Retinal pigment epithelial cell (primary cell): Measurements from ENCODE around the gene ZNF142.

Experiments
- DNase-seq: peaks from one replicate; pipeline ENCODE4 v3.0.0-alpha.2; 2010; ENCODE audit warnings: low read depth
- H3K4me3 ChIP-seq: 2 replicates; pipeline ENCODE4 v1.5.1; 2011; ENCODE audit warnings: mild to moderate bottlenecking, low read length, control low read depth, moderate library complexity
- TF ChIP-seq, protein P1 (sequence below): conservative IDR thresholded peaks from 2 replicates; pipeline ENCODE4 v1.5.1; 2011; ENCODE audit warnings: low read depth, low read length, control low read depth, inconsistent platforms

Gene ZNF142

DNA sequence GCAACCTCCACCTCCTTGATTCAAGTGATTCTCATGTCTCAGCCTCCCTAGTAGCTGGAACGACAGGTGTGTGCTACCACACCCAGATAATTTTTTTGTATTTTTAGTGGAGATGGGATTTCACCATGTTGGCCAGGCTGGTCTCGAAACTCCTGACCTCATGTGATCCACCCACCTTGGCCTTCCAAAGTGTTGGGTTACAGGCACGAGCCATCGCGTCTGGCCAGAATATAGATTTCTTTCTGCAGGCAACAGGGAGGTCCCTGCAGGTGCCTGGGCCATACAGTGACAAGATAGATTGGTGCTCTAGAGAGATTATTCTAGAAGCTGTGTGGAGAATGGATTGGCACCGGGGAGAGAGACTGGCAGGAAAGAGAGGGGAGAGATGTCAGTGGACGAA is 38.4 kb downstream of the ZNF142 start:
- no peak for DNase-seq
- H3K4me3 ChIP-seq: no peak overlapping the region
- TF ChIP-seq, protein P1, sequence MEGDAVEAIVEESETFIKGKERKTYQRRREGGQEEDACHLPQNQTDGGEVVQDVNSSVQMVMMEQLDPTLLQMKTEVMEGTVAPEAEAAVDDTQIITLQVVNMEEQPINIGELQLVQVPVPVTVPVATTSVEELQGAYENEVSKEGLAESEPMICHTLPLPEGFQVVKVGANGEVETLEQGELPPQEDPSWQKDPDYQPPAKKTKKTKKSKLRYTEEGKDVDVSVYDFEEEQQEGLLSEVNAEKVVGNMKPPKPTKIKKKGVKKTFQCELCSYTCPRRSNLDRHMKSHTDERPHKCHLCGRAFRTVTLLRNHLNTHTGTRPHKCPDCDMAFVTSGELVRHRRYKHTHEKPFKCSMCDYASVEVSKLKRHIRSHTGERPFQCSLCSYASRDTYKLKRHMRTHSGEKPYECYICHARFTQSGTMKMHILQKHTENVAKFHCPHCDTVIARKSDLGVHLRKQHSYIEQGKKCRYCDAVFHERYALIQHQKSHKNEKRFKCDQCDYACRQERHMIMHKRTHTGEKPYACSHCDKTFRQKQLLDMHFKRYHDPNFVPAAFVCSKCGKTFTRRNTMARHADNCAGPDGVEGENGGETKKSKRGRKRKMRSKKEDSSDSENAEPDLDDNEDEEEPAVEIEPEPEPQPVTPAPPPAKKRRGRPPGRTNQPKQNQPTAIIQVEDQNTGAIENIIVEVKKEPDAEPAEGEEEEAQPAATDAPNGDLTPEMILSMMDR: no peak

DNA sequence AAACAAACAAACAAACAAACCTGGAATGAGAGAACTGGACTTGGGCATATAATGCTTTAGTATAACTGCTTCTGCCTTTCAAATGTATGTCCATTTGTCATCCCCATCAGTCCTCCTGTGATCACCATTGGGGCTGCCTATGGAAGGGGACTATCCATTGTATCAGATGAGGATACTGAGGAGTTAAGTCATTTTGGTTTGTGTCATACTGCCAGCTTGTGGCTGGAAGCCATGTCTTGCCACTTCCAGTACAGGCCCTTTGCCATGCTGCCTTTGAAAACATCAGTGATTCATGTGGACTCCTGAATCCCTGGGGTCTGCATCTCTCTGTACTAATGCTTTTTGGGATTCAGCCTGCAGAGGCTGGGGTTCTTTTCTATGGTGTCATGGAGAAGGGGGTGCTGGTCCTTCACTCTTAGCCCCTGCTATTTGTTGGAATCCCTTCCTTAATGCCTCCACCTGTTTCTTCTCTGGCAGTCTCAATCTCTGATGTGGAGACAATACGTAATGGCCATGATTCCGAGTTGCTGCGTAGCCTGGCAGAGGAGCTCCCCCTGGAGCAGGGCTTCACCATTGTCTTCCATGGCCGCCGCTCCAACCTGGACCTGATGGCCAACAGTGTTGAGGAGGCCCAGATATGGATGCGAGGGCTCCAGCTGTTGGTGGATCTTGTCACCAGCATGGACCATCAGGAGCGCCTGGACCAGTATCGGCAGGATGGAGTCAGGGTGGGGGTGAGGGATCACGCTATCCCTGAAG is 41.1 kb downstream of the ZNF142 start:
- TF ChIP-seq, protein P1: no peak
- no peak overlapping the region for H3K4me3 ChIP-seq
- no peak for DNase-seq

DNA sequence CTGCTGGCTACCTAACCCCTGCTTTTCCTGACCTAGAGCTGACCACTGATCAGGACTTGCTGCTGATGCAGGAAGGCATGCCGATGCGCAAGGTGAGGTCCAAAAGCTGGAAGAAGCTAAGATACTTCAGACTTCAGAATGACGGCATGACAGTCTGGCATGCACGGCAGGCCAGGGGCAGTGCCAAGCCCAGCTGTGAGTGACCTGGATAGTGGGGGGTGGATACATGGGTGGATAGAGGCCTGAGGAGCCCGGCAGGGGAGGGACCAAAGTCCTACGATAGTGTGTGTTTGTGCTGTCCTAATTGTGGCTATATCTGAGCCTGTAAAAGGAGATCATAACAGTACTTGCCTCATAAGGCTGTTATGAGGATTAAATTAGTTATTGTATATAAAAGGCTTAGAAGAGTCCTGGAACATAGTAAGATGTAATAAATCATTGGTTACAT is 43.5 kb downstream of the ZNF142 start:
- no peak overlapping the region for H3K4me3 ChIP-seq
- DNase-seq: no peak
- TF ChIP-seq, protein P1: no peak

DNA sequence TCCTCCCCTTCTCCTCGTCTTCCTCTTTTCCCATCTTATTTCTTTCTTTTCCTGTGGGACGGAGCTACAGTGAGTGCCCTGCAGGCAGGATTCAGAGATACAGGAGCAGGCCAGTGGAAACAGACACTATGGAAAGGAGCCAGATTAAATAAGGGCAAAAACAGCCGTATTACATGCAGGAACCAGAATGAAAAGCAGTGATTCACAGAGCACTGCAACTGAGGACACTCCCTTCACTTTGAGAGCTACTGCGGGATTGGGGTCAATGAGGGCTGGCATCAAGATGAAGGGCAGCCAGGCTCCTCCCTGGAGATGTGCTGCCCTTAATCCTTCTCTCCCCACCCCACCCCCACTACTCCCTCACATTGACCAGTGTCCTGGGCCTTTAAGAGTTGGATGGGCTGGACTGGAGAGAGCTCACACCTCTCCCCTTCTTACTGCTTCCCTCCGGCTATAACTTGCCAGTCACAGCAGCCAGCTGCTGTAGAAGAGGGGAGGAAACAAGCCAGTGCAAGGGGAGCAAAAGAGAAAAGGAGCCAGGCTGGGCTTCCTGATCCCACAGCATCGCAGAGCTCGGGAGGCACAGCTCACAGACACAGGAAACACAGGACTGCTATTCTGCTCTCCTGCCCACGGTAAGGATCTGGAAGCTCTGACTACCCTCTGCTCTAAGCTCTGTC is 51.8 kb downstream of the ZNF142 start, which contains the start of gene PLCD4:
PLCD4 (plus strand) TSS at position 464 of the 680 bp plus-strand sequence. CDS start 7,841 bp downstream, outside the sequence.
- H3K4me3 ChIP-seq: no peak within 1 kb of the TSS
- DNase-seq: peak; percentile 3
- TF ChIP-seq, protein P1: no peak

DNA sequence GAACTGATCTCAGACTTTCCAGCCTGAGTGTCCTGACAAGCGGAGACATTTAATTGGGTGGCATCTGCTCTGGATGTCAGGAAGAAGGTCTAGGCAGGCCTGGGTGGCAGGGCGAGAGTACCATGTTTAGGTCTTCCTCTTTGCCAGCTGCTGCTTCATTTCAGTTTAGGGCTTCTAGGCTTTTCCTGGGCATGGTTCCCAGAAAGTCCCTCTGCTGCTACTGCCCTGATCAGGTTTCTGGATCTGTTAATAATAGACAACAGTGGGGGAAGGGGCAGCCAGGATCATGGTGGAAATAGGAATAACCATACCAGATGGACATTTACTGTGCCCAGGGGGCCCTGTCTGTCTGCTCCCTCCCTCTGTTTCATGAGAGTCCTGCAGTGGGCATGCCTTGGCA is 54.0 kb downstream of the ZNF142 start:
- H3K4me3 ChIP-seq: no peak overlapping the region
- TF ChIP-seq, protein P1: no peak
- DNase-seq: peak; percentile 6
